ENCODE data around the gene HMGCS1. TPM values are rescaled to one million over a fixed set of nuclear protein-coding genes. Genes with fewer than 3 reads are reported as not detected.
A peak's percentile ranks its signal among the peaks of the same experiment; 100 is the strongest.

Gene HMGCS1
- total RNA-seq, 3 donors from 2014 or later (not counting 1 experiment from before 2014, with no cell fraction given): 53.0 to 105 (median 85.8) TPM

GRCh38 chr5:43287493-43287892, 25.7 kb downstream of the HMGCS1 start:
- no peaks in the 10 kb centered on the region for H3K27me3 ChIP-seq (ENCODE audit: control insufficient read depth, insufficient read depth, low read length)
- Mint-ChIP-seq H3K27ac (no peak overlapping the region), H3K4me3 (no peak overlapping the region), H3K9me3 (peaks cover 0 to 2% of the 10 kb centered on the region in 2 donors), H3K36me3 (peaks cover 14% of the 10 kb centered on the region), H3K27me3 (ENCODE audit: low read depth in 2 of 2) (no peaks in the 10 kb centered on the region), H3K4me1 (peaks cover 0 to 7% of the 10 kb centered on the region in 2 donors)
- H3K9me3 ChIP-seq (ENCODE audit: control insufficient read depth, insufficient read depth, low read length): no peaks in the 10 kb centered on the region
- no peaks in the 10 kb centered on the region for H3K4me1 ChIP-seq (ENCODE audit: control insufficient read depth, insufficient read depth, low read length)
- H3K4me3 ChIP-seq (ENCODE audit: low read length): no peak overlapping the region
- H3K27ac ChIP-seq (ENCODE audit: low read length): no peak overlapping the region
- peaks cover 23% of the 10 kb centered on the region for H3K36me3 ChIP-seq (ENCODE audit: control insufficient read depth, insufficient read depth, low read length)
- ATAC-seq (no peak), DNase-seq (no peak)
- WGBS (ENCODE audit: insufficient coverage): 99% methylated on average over 3 of the region's 4 CpGs
- intact Hi-C loops (cut with micrococcal nuclease): no loop called here
- TF ChIP-seq CTCF (IDR thresholded peaks at IDR 0.05): no peak

- Histone ChIP-seq H3K9me3 (ENCODE audit: control insufficient read depth, insufficient read depth, low read length) (no peaks in the 10 kb centered on the region), H3K27me3 (ENCODE audit: control insufficient read depth, insufficient read depth, low read length) (no peaks in the 10 kb centered on the region), H3K4me3 (ENCODE audit: low read length) (no peak overlapping the region), H3K4me1 (ENCODE audit: control insufficient read depth, insufficient read depth, low read length) (no peaks in the 10 kb centered on the region), H3K27ac (ENCODE audit: low read length) (no peak overlapping the region), H3K36me3 (ENCODE audit: control insufficient read depth, insufficient read depth, low read length) (peaks cover 18% of the 10 kb centered on the region)
- no peaks in the 10 kb centered on the region for H3K27me3 Mint-ChIP-seq (ENCODE audit: low read depth in 2 of 2)
- ATAC-seq (peak in 2 of 3 donors; percentile 20 to 40), DNase-seq (no peak)
- no peak overlapping the region for H3K27ac Mint-ChIP-seq
- peaks cover 0 to 7% of the 10 kb centered on the region in 2 donors for H3K4me1 Mint-ChIP-seq
- no peak for TF ChIP-seq CTCF (IDR thresholded peaks at IDR 0.05)
- peaks cover 14% of the 10 kb centered on the region for H3K36me3 Mint-ChIP-seq
- intact Hi-C loops (cut with micrococcal nuclease): no loop called here
- no peak overlapping the region for H3K4me3 Mint-ChIP-seq
- H3K9me3 Mint-ChIP-seq: peaks cover 0 to 2% of the 10 kb centered on the region in 2 donors
These were observed 26.6 kb downstream of the HMGCS1 start for GRCh38 chr5:43286623-43287022.

- no peaks in the 10 kb centered on the region for H3K27me3 ChIP-seq (ENCODE audit: control insufficient read depth, insufficient read depth, low read length)
- no peak overlapping the region for H3K4me3 ChIP-seq (ENCODE audit: low read length)
- ATAC-seq (no peak), DNase-seq (no peak)
- Mint-ChIP-seq H3K27me3 (ENCODE audit: low read depth in 2 of 2) (no peaks in the 10 kb centered on the region), H3K9me3 (peaks cover 0 to 2% of the 10 kb centered on the region in 2 donors), H3K4me3 (no peak overlapping the region), H3K36me3 (peaks cover 4% of the 10 kb centered on the region), H3K27ac (no peak overlapping the region), H3K4me1 (no peaks in the 10 kb centered on the region)
- H3K36me3 ChIP-seq (ENCODE audit: control insufficient read depth, insufficient read depth, low read length): peaks cover 2% of the 10 kb centered on the region
- TF ChIP-seq CTCF (IDR thresholded peaks at IDR 0.05): no peak
- WGBS (ENCODE audit: insufficient coverage): 88% methylated on average over 6 of the region's 7 CpGs
- no peaks in the 10 kb centered on the region for H3K4me1 ChIP-seq (ENCODE audit: control insufficient read depth, insufficient read depth, low read length)
- intact Hi-C loops (cut with micrococcal nuclease): no loop called here
- no peaks in the 10 kb centered on the region for H3K9me3 ChIP-seq (ENCODE audit: control insufficient read depth, insufficient read depth, low read length)
- no peak overlapping the region for H3K27ac ChIP-seq (ENCODE audit: low read length)
These were observed 31.2 kb downstream of the HMGCS1 start for GRCh38 chr5:43281840-43282658.
